IPS-NIHi11 (cell line): ENCODE measurements around the gene LARP6.
"Not testable (repeated sequence)": the region's sequence is repeated elsewhere in the genome, so short reads cannot be mapped to it uniquely, and the experiment has no call there.

Experiments used
- DNase-seq: peaks from one replicate; pipeline ENCODE4 v3.0.0; 2012; ENCODE audit warnings: mixed read lengths, low spot score

The LARP6 gene

GRCh38 chr15:70853973-70854665 lies at the start of gene LARP6:
LARP6 (minus strand) TSS chr15:70854157; CDS start chr15:70854088, 69 bp downstream.
- peak; percentile 92 for DNase-seq

DNA sequence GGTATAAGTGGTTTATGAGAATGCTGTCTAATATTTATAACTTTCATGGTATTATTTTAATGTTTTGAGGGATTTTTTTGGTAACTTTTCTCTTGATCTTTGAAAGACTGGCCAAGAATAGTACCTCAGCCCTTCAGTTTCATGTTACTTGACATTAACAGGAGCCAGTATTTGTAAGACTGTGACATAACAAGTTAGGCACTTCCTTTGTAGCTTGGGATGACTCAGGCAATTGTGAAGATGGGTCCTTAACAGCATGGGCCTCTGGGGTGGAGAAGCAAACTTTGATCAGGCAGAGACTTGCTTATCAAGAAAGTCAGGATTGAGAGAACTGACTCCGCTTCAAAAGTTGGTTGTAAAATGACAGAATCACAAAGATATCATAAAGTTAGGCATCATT lies 48.1 kb upstream of the LARP6 start:
- DNase-seq: no peak

- peak; percentile 16 for DNase-seq
Observed at GRCh38 chr15:70892912-70893560, 39.1 kb upstream of the LARP6 start.

DNA sequence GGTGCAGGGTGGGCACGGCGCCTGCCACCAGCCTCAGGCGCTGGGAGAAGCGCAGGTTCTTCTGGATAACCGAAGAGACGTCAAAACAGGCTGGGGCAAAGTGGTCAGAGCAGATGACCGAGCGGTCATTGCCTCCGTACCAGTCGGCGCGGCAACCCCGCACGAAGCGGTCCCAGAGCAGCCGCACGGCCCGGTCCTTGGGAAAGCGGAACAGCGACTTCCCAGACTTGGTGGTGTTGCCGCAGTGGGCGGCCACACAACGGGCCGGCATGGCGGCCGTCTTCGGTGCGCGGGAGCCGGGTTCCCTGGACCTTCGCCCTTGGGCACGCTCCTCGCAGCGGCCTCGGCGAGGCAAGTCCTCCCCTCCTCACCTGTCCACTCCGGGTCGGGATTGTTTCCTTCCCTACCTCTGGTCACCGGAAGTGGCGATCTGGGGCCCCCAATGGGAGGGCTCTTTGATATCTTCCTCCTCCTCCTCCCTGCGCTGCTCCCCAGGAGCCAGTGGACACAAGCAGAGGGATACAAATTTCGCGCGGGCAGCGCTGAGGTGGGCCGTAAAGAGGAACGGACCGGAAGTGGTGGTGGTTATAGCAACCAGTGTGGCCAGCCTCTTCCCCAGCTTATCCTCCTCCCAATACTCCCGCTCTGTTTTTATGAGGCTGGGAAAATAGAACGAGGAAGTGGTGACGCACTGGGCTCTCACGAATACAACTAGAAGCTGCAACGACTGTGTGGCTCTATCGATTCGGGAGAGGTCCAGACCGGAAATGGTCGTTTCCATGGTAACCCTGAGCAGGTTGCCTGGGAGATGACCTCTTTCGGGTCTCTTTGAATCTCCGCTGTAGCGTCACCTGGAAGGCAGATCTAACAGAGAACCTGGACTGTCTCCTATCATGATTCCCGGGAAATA lies 38.3 kb upstream of the LARP6 start, which contains the start of the genes LRRC49 and THAP10:
TSS of gene LRRC49 (plus strand) at position 825 of the 910 bp plus-strand sequence. CDS start at position 894, 69 bp downstream.
TSS of gene THAP10 (minus strand) at position 432 of the 910 bp plus-strand sequence. CDS start at position 271, 161 bp downstream.
- peak; percentile 84 for DNase-seq

DNA sequence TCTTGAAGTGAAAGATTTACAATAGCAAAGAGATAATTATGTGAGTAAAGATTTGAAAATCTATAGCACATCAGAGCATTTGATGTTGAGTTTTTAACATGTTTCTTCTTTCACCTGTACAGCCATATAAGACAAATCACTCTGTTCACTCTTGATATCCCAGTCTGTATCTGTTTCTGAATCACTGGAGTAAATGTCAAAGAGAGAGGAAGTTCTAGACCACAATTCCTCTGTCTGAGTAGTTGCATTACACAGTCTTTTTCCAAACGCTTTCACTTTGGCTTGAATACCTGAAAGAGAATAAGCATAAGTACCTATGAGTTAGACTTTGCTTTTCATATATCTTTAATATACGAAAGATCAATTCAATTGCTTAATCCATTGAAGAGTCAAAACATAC lies 28.4 kb upstream of the LARP6 start:
- DNase-seq: no peak

DNA sequence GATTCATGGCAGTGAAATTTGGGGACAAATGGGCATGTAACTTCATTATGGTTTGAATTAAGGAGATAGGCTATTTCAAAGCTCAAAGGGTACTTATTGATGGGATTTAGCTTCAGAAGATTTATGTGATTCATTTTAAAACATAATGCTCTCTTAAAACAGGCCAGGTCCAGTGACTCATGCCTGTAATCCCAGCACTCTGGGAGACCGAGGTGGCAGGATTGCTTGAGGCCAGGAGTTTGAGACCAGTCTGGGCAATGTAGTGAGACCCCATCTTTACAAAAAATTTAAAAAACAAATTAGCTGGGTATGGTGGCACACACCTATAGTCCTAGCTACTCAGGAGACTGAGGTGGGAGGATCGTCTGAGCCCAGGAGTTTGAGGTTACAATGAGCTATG lies 26.8 kb upstream of the LARP6 start:
- DNase-seq: no peak

- no peak for DNase-seq
Observed at GRCh38 chr15:70879401-70879800, 25.4 kb upstream of the LARP6 start.

GRCh38 chr15:70876683-70877082 lies 22.7 kb upstream of the LARP6 start:
- DNase-seq: no peak

- DNase-seq: no peak
Observed at GRCh38 chr15:70876011-70876410, 22.1 kb upstream of the LARP6 start.

GRCh38 chr15:70875001-70875782 lies 21.2 kb upstream of the LARP6 start:
- DNase-seq: peak; percentile 24

DNA sequence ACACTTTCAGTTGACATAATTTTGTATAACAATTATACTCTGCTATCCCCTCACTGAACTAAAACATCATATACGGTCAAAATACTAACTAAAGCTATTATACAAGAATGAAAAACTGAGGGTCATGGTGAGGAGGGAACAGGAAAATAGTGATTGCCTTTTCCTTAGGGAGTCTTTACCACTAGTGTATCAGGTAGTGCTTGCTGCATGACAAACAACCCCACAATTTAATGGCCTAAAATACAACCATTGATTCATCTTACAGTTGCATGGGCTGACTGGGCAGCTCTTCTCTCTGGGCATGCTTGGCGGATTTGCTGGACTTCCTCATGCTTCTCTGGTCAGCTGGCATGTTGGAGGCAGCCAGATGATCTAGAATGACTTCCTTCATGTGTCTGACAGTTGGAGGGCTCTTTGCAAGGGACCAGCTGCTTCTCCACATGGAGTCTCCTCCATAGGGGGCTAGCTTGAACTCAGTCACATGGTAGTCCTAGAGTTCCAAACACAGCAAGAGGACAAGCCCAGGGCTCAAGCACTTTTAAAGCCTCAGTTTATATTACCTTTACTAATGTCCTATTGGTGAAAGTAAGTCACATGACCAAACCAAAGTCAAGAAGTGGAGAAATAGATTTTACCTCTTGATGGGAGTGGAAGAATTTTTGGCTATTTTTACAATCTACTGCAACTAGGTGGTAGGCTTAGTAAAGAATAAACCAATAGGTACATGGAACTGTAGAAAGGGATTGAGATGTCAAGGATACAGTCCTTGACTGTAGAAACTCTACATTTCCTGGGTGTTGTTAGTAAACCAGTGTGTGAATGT lies 19.5 kb upstream of the LARP6 start:
- DNase-seq: no peak

DNA sequence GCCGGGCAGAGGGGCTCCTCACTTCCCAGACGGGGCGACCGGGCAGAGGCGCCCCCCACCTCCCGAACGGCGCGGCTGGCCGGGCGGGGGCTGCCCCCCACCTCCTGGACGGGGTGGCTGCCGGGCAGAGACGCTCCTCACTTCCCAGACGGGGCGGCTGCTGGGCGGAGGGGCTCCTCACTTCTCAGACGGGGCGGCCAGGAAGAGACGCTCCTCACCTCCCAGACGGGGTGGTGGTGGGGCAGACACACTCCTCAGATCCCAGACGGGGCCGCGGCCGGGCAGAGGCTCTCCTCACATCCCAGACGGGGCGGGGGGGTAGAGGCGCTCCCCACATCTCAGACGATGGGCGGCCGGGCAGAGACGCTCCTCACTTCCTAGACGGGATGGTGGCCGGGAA lies 17.5 kb upstream of the LARP6 start:
- DNase-seq: not testable (repeated sequence)

DNA sequence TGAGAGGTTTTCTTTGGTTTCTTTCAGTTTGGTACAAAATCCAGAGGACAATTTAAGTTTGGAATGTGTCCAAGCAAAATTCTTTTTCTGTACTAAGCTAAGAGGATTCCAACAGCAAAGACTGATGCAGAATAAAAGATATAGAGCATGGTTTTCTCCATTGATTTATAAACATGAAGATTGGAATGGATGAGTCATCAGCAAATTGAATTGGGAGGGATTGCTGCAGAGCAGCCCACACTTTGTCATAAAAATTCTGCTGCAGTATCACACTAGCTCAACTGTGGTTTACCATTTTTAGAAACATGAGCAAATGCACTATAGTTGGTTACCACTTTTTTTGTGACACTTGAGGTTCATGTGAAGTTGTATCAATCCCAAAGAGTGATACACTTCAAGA lies 16.1 kb upstream of the LARP6 start:
- DNase-seq: no peak

DNA sequence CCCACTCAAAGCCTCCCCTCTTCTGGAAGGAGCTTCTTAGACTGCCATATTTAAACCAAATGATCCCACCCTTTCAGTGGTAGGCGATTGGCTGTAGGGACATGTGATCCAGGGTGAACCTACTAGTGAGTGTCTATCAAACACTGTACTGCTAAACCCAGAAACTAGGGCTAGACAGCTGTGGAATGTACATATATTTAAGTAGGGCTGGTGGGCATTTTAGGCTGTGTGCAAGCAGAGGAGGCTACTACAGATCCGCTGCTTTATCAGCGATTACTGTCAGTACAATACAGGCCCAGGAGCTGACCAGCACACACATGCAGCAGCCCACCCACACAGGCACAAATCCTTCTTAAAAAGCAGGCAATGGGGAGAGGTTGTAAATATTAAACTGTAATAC lies 15.4 kb upstream of the LARP6 start:
- DNase-seq: no peak

- no peak for DNase-seq
Observed at GRCh38 chr15:70867911-70868467, 14.0 kb upstream of the LARP6 start.

DNA sequence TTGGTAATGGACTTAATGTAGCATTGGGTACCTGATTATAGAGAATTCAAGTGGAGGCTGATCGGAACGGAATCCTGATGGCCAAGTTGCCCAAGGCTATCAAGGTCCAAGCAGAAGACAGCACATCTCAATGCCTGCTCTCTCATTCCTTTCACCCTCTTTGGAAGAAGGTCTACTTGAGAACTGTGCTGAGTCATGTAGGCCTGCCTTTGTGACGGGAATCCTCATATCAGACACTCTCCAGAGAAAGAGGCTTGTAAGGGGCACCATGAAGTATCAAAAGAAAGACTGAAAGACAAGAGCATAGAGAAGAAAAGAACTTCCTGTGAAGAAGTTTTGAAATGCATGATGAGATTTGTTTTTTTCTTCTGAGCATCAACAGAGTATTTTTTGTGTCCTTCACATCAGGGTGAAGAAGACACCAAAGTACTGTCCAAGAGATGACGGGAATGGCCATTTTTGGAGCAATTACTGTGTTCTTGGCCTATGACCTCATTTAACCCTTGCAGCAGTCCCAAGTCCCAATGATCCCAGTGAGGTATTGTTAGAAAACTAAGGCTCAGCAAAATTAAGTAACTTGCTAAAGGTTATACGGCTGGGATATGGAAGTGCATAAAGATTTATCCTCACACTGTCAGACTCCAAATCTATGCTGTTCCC lies 13.2 kb upstream of the LARP6 start:
- DNase-seq: no peak

- no peak for DNase-seq
Observed at GRCh38 chr15:70863450-70864218, 9.7 kb upstream of the LARP6 start.

DNA sequence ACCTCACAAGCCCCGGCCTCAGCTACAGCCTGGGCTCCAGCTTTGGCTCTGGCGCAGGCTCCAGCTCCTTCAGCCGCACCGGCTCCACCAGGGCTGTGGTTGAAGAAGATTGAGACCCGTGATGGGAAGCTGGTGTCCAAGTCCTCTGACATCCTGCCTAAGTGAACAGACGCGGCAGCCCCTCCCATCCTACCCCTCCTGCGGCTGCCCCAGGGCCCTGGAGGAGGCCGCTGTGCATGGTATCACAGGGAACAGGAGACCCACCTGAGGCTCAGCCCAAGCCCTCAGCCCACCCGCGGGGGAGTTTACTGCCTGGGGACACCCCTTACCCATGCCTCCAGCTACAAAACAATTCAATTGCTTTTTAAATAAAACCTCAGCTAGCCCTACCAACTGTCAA lies 6.0 kb upstream of the LARP6 start:
- DNase-seq: no peak

DNA sequence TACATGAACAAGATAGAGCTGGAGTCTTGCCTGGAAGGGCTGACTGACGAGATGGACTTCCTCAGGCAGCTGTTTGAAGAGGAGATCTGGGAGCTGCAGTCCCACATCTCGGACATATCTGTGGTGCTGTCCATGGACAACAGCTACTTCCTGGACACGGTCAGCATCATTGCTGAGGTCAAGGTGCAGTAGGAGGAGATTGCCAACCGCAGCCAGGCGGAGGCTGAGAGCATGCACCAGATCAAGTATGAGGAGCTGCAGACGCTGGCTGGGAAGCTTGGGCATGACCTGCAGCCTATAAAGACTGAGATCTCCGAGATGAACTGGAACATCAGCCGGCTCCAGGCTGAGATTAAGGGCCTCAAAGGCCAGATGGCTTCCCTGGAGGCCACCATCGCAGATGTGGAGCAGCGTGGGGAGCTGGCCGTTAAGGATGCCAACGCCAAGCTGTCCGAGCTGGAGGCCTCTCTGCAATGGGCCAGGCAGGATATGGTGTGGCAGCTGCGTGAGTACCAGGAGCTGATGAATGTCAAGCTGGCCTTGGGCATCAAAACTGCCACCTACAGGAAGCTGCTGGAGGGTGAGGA lies 5.5 kb upstream of the LARP6 start:
- DNase-seq: no peak
